CD4-positive, alpha-beta T cell treated with Interleukin-4 for 1 hour (primary cell): ENCODE measurements around the gene PTGES3.
"Not testable (repeated sequence)": the region's sequence is repeated elsewhere in the genome, so short reads cannot be mapped to it uniquely, and the experiment has no call there.

Experiments used
- DNase-seq, 2 donors: peaks; one replicate each; pipeline ENCODE4 v3.0.0-alpha.2; 2020 to 2022

The PTGES3 gene

GRCh38 chr12:56648023-56648422 lies 40.1 kb downstream of the PTGES3 start:
- DNase-seq, result not testable (repeated sequence)

- DNase-seq, result peak; percentile 97 to 98
These were observed 42.2 kb downstream of the PTGES3 start, which contains the start of gene ATP5F1B for GRCh38 chr12:56645717-56646446. Gene ATP5F1B (minus strand): TSS chr12:56645984. CDS start chr12:56645963, 21 bp downstream.

- no peak for DNase-seq
These were observed 42.8 kb downstream of the PTGES3 start for GRCh38 chr12:56645201-56645716.

- DNase-seq, result no peak
These were observed 43.4 kb downstream of the PTGES3 start for GRCh38 chr12:56644654-56645053.

DNA sequence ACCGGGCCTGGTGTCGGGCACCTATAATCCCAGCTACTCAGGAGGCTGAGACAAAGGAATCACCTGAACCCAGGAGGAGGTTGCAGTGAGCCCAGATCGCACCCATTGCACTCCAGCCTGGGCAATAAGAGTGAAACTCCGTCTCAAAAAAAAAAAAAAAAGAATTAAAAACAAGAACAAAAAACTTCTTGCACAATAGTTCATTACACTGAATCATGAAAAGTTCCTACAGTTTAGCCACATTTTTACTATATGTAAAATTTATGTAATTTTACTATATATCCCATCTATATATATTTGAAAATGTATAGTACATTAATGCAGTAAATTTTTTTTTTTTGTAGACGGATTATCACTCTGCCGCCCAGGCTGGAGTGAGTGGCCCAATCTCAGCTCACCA lies 46.9 kb downstream of the PTGES3 start:
- no peak for DNase-seq

DNA sequence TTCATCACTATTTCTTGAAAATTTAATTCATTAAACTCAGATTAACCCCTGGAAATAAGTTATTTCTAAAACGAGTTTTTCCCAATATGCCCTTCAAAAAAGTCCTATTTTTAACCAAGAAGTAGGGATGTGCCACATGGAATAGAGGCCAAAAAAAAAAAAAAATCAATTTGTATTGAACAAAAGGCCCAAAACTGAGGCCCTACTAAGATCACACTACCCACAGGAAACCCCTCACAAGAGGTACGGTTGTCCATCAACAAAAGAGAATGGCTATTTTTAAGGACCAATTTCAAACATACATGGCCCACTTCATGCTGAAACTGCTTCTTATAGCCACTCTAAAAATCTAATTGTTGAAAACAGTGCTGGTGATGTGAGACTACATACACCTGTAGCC lies 50.5 kb downstream of the PTGES3 start:
- DNase-seq, result no peak

- DNase-seq, result peak; percentile 96 to 97
These were observed 51.2 kb downstream of the PTGES3 start for GRCh38 chr12:56636675-56637540.

DNA sequence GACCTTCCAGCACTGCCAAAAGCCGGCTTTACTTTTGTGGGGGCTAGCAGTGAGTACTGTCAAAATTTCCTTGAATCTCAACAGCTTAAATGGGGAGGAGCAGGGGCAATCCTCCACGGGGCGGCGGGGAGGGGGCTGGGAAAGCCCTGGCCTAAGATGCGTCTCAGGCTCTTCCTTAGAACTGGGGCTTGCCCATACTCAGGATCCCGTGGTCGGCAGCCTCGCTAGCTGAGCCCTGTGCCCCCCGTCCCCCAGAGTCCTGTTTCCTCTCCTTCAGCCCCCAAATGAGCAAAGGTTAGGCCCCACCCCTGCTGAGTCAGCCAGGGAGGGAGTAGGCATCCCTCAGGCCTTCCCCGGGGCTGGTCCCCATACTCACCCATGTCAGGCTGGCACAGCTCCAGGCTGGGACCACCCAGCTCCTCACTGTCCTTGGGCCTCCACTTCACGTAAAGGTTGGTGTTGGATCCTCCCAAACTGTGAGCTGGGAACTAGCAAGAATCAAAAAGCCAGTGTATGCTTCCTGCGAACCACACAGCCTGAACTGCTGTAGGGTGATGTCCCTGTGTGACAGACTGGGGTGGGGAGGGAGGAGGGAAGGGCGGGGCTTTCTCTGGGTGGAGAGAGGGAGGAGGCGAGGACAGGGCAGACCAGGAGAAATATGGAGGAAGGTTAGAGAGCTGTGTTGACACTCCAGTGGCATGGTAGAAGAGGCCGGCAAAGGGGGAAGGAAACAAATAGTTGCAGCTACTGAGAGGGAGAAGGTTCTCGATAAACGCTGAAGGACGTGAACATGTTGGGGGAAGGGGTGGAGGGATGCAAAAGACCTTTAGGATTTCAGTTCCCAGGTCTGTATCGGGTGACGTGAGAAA lies 52.0 kb downstream of the PTGES3 start:
- DNase-seq, result peak; percentile 87 to 89

- peak; percentile 64 to 66 for DNase-seq
These were observed 53.0 kb downstream of the PTGES3 start for GRCh38 chr12:56634837-56635791.

GRCh38 chr12:56634242-56634836 lies 53.7 kb downstream of the PTGES3 start:
- DNase-seq, result peak in 1 of 2 donors; percentile 46

DNA sequence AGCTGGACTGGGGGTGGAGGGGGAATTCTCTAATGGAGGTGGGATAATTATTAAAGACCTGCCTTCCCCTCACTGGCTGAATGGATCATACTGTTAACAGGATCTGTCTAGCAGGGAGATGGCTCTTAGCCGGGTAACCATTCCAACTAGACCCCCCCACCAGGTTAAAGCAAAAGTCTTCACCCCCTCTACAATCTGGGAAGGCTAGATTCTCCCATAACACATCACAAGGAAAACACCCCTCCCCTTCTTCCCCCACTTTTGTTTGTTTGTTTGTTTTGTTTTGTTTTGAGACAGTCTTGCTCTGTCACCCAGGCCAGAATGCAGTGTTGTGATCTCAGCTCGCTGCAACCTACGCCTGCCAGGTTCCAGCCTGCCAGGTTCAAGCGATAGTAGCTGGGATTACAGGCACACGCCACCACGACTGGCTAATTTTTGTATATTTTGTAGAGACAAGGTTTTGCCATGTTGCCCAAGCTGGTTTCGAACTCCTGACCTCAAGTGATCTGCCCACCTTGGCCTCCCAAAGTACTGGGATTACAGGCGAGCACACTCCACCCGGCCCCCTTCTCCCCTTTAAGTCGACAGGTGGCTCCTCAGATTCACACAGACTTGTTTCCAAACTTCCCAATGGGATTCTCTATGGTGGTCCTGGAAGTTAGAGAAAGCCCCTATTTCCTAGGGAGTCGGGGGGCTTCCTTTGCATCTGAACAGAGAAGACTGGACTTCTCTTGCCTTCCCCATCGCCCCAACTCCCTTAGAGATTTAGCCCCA lies 54.4 kb downstream of the PTGES3 start:
- DNase-seq, result no peak

- no peak for DNase-seq
These were observed 55.2 kb downstream of the PTGES3 start for GRCh38 chr12:56632701-56633467.

DNA sequence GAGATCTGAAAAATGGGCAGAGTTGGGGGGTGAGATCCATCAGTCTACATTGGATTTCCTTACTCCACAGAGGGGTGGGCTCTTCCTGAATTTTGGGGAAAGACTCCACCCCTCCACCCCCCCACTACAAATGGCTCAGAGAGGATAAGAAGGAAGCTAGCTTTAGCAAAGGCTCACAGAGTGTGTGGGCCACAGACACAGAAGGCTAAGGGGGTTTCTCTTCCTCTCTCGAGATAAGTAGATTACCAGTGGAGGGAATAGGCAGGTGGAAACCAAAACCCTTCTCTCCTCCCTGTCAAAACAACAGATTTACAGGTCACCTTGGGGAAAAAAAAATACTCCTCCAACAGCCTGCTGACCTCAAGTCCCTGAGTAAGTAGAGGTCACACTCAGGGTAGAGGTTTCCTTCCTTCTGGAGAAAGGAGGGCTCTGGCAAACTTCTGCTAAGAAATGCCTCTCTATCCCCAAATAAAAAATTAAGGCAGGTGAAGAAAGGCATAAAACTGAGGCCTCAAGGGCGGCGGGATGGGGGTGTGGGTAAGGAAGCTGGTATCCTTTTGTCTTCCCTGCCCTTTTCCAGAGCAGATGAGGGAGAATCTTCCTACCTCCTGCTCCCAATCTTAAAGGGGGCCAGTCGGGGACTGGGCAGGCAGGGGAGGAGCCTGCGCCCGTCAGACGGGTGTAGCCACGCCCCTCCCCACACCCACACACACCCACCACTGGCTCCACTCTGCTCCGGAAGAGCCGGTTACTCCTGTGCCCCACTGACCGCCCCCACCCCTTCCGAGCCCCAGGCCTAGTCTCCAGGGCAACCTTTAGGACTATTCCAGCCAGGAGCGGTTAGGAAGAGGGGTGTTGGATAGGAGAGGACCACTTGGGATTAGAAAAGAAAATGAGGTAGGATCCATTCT lies 56.0 kb downstream of the PTGES3 start:
- peak; percentile 57 to 61 for DNase-seq

GRCh38 chr12:56630180-56630632 lies 57.9 kb downstream of the PTGES3 start, which contains the start of gene BAZ2A:
Gene BAZ2A (minus strand): TSS chr12:56630326. CDS start chr12:56617530, 12,796 bp downstream.
- peak; percentile 85 for DNase-seq

GRCh38 chr12:56629459-56630179 lies 58.5 kb downstream of the PTGES3 start:
- peak; percentile 53 to 61 for DNase-seq

DNA sequence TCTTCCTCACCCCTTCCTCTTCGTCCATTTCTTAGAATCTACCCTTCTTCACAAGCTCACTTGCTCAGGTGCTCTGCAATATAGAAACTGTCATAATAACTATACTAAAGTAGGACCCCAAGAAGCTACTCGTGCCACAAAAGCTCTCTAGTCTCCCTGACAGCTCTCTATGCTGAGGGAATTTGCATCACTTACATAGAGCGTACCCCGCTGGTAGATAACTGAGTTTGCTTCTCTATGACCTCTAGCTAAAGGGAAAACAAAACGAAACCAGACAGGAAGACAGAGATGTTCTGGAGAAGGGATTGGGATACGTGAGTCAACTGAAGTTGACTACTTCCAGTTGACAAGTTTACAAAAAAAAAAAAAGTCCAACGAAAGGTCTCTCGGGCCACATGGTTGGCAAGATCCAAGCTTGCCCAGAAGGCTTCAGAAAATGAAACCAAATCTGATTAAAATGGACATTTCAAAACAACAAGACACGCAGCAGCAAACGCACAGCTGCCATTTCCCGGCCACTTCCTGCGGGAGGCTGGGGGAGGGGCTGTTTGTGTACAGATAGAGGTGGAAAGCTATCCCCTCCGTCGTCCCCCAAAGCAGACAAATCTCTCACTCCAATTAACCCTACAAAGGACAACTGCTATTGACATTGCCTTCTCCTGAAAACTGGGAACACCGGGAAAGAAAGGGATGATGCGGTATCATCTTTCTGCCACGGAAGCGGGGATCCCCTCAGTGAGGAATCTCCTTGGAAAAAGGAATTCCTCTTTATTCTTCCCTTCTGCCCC lies 59.2 kb downstream of the PTGES3 start:
- peak; percentile 74 to 79 for DNase-seq
